ENCODE measurements around the gene SLC35B2.

Gene SLC35B2

GRCh38 chr6:44247338-44248302 is 9.7 kb downstream of the SLC35B2 start:
- no peak for TF ChIP-seq CTCF (IDR thresholded peaks at IDR 0.05)

- no peak for TF ChIP-seq CTCF (IDR thresholded peaks at IDR 0.05)
Observed at GRCh38 chr6:44246663-44247337, 10.5 kb downstream of the SLC35B2 start, which contains the start of gene HSP90AB1. HSP90AB1 (plus strand) TSS chr6:44247101; CDS start chr6:44248630, 1,529 bp downstream.

DNA sequence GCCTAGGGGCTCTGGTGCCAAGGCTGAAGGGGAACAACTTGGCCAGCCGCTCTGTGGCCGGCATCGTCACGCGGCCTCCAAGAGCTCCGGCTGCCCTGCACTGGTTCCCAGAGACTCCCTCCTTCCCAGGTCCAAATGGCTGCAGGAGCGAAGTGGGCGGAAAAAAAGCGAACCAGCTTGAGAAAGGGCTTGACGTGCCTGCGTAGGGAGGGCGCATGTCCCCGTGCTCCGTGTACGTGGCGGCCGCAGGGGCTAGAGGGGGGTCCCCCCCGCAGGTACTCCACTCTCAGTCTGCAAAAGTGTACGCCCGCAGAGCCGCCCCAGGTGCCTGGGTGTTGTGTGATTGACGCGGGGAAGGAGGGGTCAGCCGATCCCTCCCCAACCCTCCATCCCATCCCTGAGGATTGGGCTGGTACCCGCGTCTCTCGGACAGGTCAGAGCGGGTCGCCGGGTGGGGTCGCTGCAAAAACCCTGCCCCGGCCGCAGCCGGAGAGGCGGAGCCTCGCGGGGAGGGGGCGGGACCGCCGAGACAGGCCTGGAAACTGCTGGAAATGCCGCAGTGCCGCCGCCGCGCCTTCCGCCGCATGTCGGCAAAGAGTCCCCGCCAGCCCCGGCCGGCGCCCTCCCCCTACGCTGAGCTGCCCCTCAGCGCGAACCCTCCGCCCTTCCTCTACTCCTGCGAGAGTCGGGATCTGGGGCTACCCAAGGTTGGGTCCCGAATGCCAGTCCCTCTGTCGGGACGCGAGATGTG is 11.2 kb downstream of the SLC35B2 start:
- peak; percentile 34; the same call in 1 of the 2 replicates for TF ChIP-seq CTCF (IDR thresholded peaks at IDR 0.05)

- TF ChIP-seq CTCF (IDR thresholded peaks at IDR 0.05), result no peak
Observed at GRCh38 chr6:44245391-44245911, 11.9 kb downstream of the SLC35B2 start.

DNA sequence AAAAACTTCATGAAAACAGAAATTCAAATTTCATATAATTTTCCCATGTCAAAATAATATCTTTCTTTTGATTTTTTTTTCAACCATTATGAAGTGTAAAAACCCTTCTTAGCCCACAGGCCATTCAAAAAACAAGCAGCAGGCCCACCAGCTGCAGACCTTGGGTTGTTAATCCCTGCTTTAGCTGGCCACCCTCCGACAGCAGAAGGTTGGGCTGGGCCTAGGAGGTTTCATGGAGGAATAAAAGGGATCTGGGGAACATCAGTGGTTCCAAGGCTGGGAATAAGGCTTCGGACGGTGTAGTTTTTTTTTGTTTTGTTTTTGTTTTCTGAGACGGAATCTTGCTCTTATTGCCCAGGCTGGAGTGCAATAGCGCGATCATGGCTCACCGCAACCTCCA is 14.0 kb downstream of the SLC35B2 start:
- TF ChIP-seq CTCF (IDR thresholded peaks at IDR 0.05), result no peak

DNA sequence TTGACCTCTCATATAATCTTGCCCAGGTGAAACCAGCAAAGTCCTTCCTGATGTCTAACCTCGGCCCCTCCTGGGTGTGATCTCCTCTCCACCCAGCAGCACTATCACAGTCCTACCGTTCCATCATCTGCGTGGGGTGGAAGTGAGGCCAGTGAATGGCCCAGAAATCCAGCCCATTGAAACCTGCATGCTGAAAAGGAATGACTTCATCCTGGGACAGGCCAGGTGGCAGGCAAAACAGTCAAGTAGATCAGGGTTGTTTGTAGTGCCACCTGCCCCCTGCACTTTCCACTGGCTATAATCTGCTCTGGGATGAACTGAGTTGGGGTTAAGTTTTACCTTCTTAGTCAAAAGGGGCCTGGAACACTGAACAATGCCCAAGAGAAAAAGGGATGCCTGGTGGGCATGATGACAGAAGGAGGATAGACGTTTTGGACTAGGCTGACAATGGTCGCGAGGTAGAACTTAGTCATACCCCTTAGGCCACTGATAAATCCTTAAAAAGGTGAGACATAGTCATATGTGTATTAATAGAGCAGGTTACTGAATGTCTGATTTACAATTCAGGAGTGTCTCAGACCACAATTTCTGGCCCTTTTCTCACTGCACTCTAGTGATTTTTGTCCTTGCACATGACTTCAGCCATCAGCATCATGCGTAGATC is 18.5 kb downstream of the SLC35B2 start:
- TF ChIP-seq CTCF (IDR thresholded peaks at IDR 0.05), result no peak
